ENCODE measurements around the gene TFG.

The TFG gene

GRCh38 chr3:100798012-100798411, 88.7 kb downstream of the TFG start:
- no peak for DNase-seq (ENCODE audit: low read depth in 2 of 2)

All from stimulated activated CD4-positive, alpha-beta T cell treated with anti-CD3 and anti-CD28 coated beads, Interleukin-1b, Interleukin-23, amount 100 ng/mL, for 4 hours (primary cell).